ENCODE data around the gene PDK2. TPM values are rescaled to one million over a fixed set of nuclear protein-coding genes. Genes with fewer than 3 reads are reported as not detected.
A peak's percentile ranks its signal among the peaks of the same experiment; 100 is the strongest.

PDK2 gene
- total RNA-seq, 1 experiment from 2014 or later, result 9.9 TPM

DNA sequence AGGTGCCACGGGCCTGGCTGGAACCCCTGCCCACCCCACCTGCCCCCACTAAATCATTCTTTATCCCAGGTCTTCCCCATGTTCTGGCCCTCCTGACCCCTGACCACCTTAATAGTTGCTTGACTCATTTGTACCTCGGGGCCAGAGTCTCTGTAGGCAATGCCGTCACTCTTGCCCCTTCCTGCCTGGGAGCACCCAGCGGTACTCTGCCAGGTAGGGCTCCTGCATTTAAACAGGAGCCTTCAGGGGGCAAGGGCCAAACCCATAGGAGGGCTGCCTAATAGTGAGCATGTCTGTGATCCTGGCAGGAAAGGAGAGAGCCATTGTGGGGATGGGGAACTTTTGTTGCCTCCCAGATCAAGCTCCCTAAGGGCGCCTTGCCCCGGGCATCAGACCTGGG is 48.1 kb upstream of the PDK2 start:
- Mint-ChIP-seq H3K27ac (ENCODE audit: low read depth, unreplicated experiment) (peak overlapping the region; percentile 88), H3K4me3 (ENCODE audit: unreplicated experiment) (peak overlapping the region; percentile 32), H3K9me3 (ENCODE audit: unreplicated experiment) (no peaks in the 10 kb centered on the region), H3K27me3 (ENCODE audit: insufficient read depth, unreplicated experiment) (no peaks in the 10 kb centered on the region), H3K4me1 (ENCODE audit: insufficient read depth, unreplicated experiment) (peaks cover 78% of the 10 kb centered on the region), H3K36me3 (ENCODE audit: insufficient read depth, unreplicated experiment) (no peaks in the 10 kb centered on the region)
- no peak for DNase-seq (ENCODE audit: unreplicated experiment)
- intact Hi-C loops (cut with micrococcal nuclease), result no loop called here
- ChIA-PET POLR2A (interaction anchor here (1.5 to 3.4 kb wide), 5 partner anchors 10 to 48 kb away, joined by 3 to 24 read pairs (median 18); partner anchors contain the start of genes ITGA3 and PDK2), CTCF (interaction anchor here (0.5 to 1.4 kb wide), 6 partner anchors 11 to 1074 kb away, joined by 3 to 6 read pairs (median 3); no protein-coding TSS in a partner anchor)
- BruUV-seq (replicated peaks), result TSS peak; percentile 56
- TF ChIP-seq, protein P1, sequence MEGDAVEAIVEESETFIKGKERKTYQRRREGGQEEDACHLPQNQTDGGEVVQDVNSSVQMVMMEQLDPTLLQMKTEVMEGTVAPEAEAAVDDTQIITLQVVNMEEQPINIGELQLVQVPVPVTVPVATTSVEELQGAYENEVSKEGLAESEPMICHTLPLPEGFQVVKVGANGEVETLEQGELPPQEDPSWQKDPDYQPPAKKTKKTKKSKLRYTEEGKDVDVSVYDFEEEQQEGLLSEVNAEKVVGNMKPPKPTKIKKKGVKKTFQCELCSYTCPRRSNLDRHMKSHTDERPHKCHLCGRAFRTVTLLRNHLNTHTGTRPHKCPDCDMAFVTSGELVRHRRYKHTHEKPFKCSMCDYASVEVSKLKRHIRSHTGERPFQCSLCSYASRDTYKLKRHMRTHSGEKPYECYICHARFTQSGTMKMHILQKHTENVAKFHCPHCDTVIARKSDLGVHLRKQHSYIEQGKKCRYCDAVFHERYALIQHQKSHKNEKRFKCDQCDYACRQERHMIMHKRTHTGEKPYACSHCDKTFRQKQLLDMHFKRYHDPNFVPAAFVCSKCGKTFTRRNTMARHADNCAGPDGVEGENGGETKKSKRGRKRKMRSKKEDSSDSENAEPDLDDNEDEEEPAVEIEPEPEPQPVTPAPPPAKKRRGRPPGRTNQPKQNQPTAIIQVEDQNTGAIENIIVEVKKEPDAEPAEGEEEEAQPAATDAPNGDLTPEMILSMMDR (IDR thresholded peaks at IDR 0.05; ENCODE audit: unreplicated experiment), result no peak

DNA sequence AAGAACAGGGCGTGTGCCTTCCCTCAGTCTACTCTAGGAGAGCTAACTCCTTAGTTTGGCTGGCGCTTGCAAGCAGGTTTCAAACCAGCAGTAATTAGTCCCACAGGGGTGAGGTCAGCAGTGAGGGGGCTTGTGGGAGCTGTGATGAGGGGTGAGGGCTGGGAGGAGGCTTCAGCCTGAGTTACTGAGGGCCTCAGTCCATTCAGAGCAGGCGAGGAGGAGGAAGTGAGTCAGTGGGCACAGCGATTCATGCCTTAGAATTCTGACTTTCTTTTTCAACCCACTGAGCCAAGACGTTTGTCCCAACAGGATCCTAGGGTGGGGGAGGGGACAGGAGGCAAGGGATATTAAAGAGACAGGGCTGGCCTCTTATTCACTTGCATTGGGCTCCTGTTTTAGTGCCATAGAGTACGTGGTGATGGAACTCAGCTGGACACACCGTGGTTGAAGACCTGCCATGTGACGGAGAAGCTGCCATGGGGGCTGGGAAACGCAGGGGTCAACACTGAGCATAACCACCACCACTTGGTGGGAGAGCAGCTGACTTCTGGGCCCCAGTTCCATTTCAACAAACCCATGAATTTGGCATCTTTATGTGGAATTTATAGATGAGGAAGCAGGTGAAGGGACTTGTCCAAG is 47.5 kb upstream of the PDK2 start:
- H3K36me3 Mint-ChIP-seq (ENCODE audit: insufficient read depth, unreplicated experiment), result no peaks in the 10 kb centered on the region
- peak; percentile 97 for DNase-seq (ENCODE audit: unreplicated experiment)
- TF ChIP-seq, protein P1 (IDR thresholded peaks at IDR 0.05; ENCODE audit: unreplicated experiment), result no peak
- H3K27me3 Mint-ChIP-seq (ENCODE audit: insufficient read depth, unreplicated experiment), result no peaks in the 10 kb centered on the region
- H3K9me3 Mint-ChIP-seq (ENCODE audit: unreplicated experiment), result no peaks in the 10 kb centered on the region
- intact Hi-C loops (cut with micrococcal nuclease), result no loop called here
- POLR2A ChIA-PET, result interaction anchor here (0.9 to 3.4 kb wide), 8 partner anchors 9 to 47 kb away, joined by 3 to 24 read pairs (median 3); partner anchors contain the start of genes ITGA3 and PDK2
- peaks cover 83% of the 10 kb centered on the region for H3K4me1 Mint-ChIP-seq (ENCODE audit: insufficient read depth, unreplicated experiment)
- BruUV-seq (replicated peaks), result TSS peak; percentile 50
- H3K27ac Mint-ChIP-seq (ENCODE audit: low read depth, unreplicated experiment), result peak overlapping the region; percentile 88
- CTCF ChIA-PET, result interaction anchor here (0.5 to 1.4 kb wide), 6 partner anchors 14 to 1074 kb away, joined by 3 to 6 read pairs (median 4); no protein-coding TSS in a partner anchor
- peak overlapping the region; percentile 32 for H3K4me3 Mint-ChIP-seq (ENCODE audit: unreplicated experiment)

DNA sequence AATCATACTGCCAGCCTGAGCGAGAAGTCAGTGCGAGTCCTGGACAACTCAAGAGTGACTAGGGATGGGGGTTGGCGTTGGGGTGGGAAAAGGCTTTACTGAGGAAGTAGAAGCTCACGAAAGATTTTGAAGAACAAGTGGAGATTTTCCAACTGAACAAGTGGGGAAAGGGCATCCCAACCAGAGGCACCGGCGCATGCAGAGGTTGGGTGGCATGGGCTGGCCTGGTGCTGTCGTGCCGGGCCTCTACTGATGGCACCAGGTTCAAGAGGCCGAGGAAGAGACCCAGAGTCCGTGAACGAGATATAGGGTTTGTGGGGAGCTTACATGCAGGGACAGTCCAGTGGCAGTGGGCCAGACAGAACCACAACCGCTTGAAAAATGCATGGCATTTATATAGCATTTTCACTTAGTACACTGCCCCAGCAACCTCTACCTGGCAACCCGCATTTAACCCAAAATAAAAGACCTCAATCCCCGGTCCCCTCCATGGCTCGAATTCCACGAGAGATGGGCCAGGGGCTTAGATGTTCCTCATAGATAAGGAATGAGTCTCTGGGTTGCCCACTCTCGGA is 46.9 kb upstream of the PDK2 start:
- Mint-ChIP-seq H3K36me3 (ENCODE audit: insufficient read depth, unreplicated experiment) (no peaks in the 10 kb centered on the region), H3K27ac (ENCODE audit: low read depth, unreplicated experiment) (peak overlapping the region; percentile 88), H3K9me3 (ENCODE audit: unreplicated experiment) (no peaks in the 10 kb centered on the region), H3K4me1 (ENCODE audit: insufficient read depth, unreplicated experiment) (peaks cover 87% of the 10 kb centered on the region), H3K27me3 (ENCODE audit: insufficient read depth, unreplicated experiment) (no peaks in the 10 kb centered on the region), H3K4me3 (ENCODE audit: unreplicated experiment) (no peak overlapping the region)
- no TSS peak for BruUV-seq (replicated peaks)
- TF ChIP-seq, protein P1 (IDR thresholded peaks at IDR 0.05; ENCODE audit: unreplicated experiment), result no peak
- ChIA-PET CTCF (interaction anchor here (0.8 to 1.4 kb wide), 3 partner anchors 13 to 39 kb away, joined by 3 to 6 read pairs (median 5); no protein-coding TSS in a partner anchor), POLR2A (interaction anchor here (0.5 to 3.4 kb wide), 8 partner anchors 9 to 20 kb away, joined by 3 to 24 read pairs (median 3); partner anchors contain the start of gene ITGA3)
- no peak for DNase-seq (ENCODE audit: unreplicated experiment)
- intact Hi-C loops (cut with micrococcal nuclease), result no loop called here

DNA sequence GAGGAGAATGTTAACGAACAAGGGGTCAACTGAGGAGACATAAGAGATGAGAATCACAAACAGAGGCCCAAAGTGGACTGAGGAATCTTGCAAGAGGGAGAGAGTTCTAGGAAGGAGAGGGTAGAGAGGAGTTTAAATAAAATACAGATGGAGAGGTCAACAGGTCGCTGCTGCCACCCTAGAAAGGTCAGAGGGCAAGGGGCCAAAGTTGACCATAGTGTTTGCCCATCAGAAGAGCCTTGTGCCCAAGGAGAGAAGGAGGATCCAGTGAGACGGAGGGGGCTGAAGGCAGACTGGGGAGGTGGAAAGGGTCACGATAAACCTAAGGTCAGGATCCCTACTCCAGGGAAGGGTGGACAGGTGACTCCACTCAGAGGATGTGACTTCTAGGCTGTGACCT is 46.2 kb upstream of the PDK2 start:
- Mint-ChIP-seq H3K36me3 (ENCODE audit: insufficient read depth, unreplicated experiment) (no peaks in the 10 kb centered on the region), H3K9me3 (ENCODE audit: unreplicated experiment) (no peaks in the 10 kb centered on the region), H3K4me1 (ENCODE audit: insufficient read depth, unreplicated experiment) (peaks cover 81% of the 10 kb centered on the region), H3K4me3 (ENCODE audit: unreplicated experiment) (no peak overlapping the region), H3K27me3 (ENCODE audit: insufficient read depth, unreplicated experiment) (no peaks in the 10 kb centered on the region), H3K27ac (ENCODE audit: low read depth, unreplicated experiment) (peak overlapping the region; percentile 88)
- DNase-seq (ENCODE audit: unreplicated experiment), result no peak
- intact Hi-C loops (cut with micrococcal nuclease), result no loop called here
- ChIA-PET POLR2A (interaction anchor here (0.5 to 3.4 kb wide), 4 partner anchors 8 to 21 kb away, joined by 3 to 24 read pairs (median 20); partner anchors contain the start of gene ITGA3), CTCF (interaction anchor here (1.4 kb wide), 1 partner anchor 21 kb away, joined by 3 read pairs; no protein-coding TSS in a partner anchor)
- BruUV-seq (replicated peaks), result no TSS peak
- TF ChIP-seq, protein P1 (IDR thresholded peaks at IDR 0.05; ENCODE audit: unreplicated experiment), result no peak
